Ovary (tissue), 3 donors: Measurements from ENCODE around the gene KIF1A.

Source experiments
- CTCF ChIP-seq, 3 donors: fragments of 450-650 bp in 2 of 3; fragments of 200-600 bp in 1 of 3; IDR thresholded peaks; one replicate each; pipeline versions ENCODE4 v1.5.1 to v1.8.0; 2016 to 2022; ENCODE audit warnings: antibody characterized with exemption in 3 of 3, mild to moderate bottlenecking in 1 of 3
- POLR2A ChIP-seq: fragments of 450-650 bp; IDR thresholded peaks from one replicate; pipeline ENCODE4 v1.6.1; 2017; ENCODE audit warnings: antibody characterized with exemption, mild to moderate bottlenecking, moderate library complexity
- donor health status: DM: no; HTN: no; CAD: no.

GRCh38 chr2:240685771-240686371 is 134.1 kb downstream of the KIF1A start:
- TF ChIP-seq POLR2A = no peak
- no peak for TF ChIP-seq CTCF (IDR thresholded peaks at IDR 0.05)
